Natural killer cell (primary cell): ENCODE results near the gene MED16. TPM values are rescaled to one million over a fixed set of nuclear protein-coding genes. Genes with fewer than 3 reads are reported as not detected.
A peak's percentile ranks its signal among the peaks of the same experiment; 100 is the strongest.

ENCODE experiments used
- ATAC-seq, 3 donors: fragments of 150-1000 bp in 2 of 3; fragments of 200-7000 bp in 1 of 3; cut with Tn5 transposase; 1 replicate in 1 of 3; 2 replicates in 2 of 3; pipeline ENCODE4 v1.10.0; 2021; ENCODE audit warnings: mild to moderate bottlenecking in 2 of 3, moderate library complexity in 2 of 3
- DNase-seq, 2 donors: peaks; one replicate each; pipeline versions ENCODE4 v3.0.0 to v3.0.0-alpha.2; 2013 to 2021; ENCODE audit warnings: mixed read lengths in 1 of 2
- H3K27ac ChIP-seq: one replicate; pipeline ENCODE4 v1.5.1; 2013; ENCODE audit warnings: mild to moderate bottlenecking, low read length
- H3K27me3 ChIP-seq: one replicate; pipeline ENCODE4 v1.6.1; 2013; ENCODE audit warnings: low read length; ENCODE audit not compliant: control insufficient read depth, insufficient read depth
- H3K36me3 ChIP-seq: one replicate; pipeline ENCODE4 v1.6.1; 2013; ENCODE audit warnings: low read length; ENCODE audit not compliant: control insufficient read depth, insufficient read depth
- H3K4me1 ChIP-seq: one replicate; pipeline ENCODE4 v1.6.1; 2013; ENCODE audit warnings: low read length; ENCODE audit not compliant: control insufficient read depth, insufficient read depth
- H3K4me3 ChIP-seq: one replicate; pipeline ENCODE4 v1.5.1; 2013; ENCODE audit warnings: low read length
- H3K9me3 ChIP-seq: one replicate; pipeline ENCODE4 v1.6.1; 2013; ENCODE audit warnings: low read length; ENCODE audit not compliant: control insufficient read depth, insufficient read depth
- H3K27ac Mint-ChIP-seq, 2 donors: one replicate each; pipeline ENCODE4 v1.8.0; 2022; ENCODE audit warnings: mild to moderate bottlenecking in 2 of 2, mixed read lengths in 2 of 2, moderate library complexity in 1 of 2
- H3K27me3 Mint-ChIP-seq, 2 donors: one replicate each; pipeline ENCODE4 v1.8.0; 2022; ENCODE audit warnings: low read depth in 2 of 2, mixed read lengths in 2 of 2
- H3K36me3 Mint-ChIP-seq: one replicate; pipeline ENCODE4 v1.8.0; 2022; ENCODE audit warnings: mixed read lengths
- H3K4me1 Mint-ChIP-seq, 2 donors: one replicate each; pipeline ENCODE4 v1.8.0; 2022; ENCODE audit warnings: mixed read lengths in 2 of 2
- H3K4me3 Mint-ChIP-seq: one replicate; pipeline ENCODE4 v1.8.0; 2022; ENCODE audit warnings: mild to moderate bottlenecking, moderate library complexity, mixed read lengths
- H3K9me3 Mint-ChIP-seq, 2 donors: one replicate each; pipeline ENCODE4 v1.8.0; 2022; ENCODE audit warnings: mixed read lengths in 2 of 2
- WGBS: methylation state at CpG from one replicate; pipeline ENCODE4 v1.1.7; 2013; ENCODE audit warnings: missing lambda C conversion rate; ENCODE audit not compliant: insufficient coverage; 5-methylcytosine and 5-hydroxymethylcytosine counted together
- intact Hi-C: fragments of 100-400 bp; cut with micrococcal nuclease; formaldehyde crosslinking; loops from one replicate; pipeline ENCODE4 v1.14.2; 2022
- total RNA-seq, 4 donors: library from RNA; stranded (reverse); fragments of 120-200 nt in 1 of 4; gene quantifications; one replicate each; pipeline versions ENCODE4 v1.2.3 to v1.2.4, GENCODE V29; 2013 to 2022
- TF ChIP-seq, protein P1 (sequence below): fragments of 200-600 bp; IDR thresholded peaks from one replicate; pipeline ENCODE4 v1.8.0; 2022; ENCODE audit warnings: antibody characterized with exemption

MED16 gene
- total RNA-seq, 3 donors from 2014 or later (not counting 1 experiment from before 2014, with no cell fraction given): 44.2 to 50.1 (median 44.7) TPM

DNA sequence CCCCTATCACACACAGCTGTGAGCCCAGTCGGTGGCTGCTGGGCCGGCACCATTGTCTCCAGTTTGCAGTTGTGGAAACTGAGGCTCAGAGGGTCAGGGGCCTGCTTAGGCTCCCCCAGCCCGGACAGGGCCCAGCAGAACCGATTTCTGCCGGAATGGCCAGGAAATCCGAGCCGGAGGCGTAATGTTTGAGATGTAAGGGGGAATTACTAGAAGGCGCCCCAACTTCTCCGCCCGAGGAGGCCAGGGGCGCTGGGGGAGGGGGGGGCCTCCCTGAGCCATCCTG lies 25.1 kb upstream of the MED16 start:
- no peak overlapping the region for H3K4me3 ChIP-seq
- peaks cover 10 to 14% of the 10 kb centered on the region in 2 donors for H3K4me1 Mint-ChIP-seq
- H3K4me3 Mint-ChIP-seq: peak overlapping the region; percentile 76
- H3K9me3 ChIP-seq: no peaks in the 10 kb centered on the region
- intact Hi-C loops: no loop called here
- H3K27ac Mint-ChIP-seq: no peak overlapping the region
- H3K36me3 ChIP-seq: no peaks in the 10 kb centered on the region
- ATAC-seq (no peak), DNase-seq (no peak)
- H3K9me3 Mint-ChIP-seq: no peaks in the 10 kb centered on the region
- H3K27me3 Mint-ChIP-seq: peaks cover 0 to 8% of the 10 kb centered on the region in 2 donors
- H3K27ac ChIP-seq: no peak overlapping the region
- peaks cover 51% of the 10 kb centered on the region for H3K4me1 ChIP-seq
- H3K27me3 ChIP-seq: peaks cover 21% of the 10 kb centered on the region
- H3K36me3 Mint-ChIP-seq: no peaks in the 10 kb centered on the region
- TF ChIP-seq, protein P1, sequence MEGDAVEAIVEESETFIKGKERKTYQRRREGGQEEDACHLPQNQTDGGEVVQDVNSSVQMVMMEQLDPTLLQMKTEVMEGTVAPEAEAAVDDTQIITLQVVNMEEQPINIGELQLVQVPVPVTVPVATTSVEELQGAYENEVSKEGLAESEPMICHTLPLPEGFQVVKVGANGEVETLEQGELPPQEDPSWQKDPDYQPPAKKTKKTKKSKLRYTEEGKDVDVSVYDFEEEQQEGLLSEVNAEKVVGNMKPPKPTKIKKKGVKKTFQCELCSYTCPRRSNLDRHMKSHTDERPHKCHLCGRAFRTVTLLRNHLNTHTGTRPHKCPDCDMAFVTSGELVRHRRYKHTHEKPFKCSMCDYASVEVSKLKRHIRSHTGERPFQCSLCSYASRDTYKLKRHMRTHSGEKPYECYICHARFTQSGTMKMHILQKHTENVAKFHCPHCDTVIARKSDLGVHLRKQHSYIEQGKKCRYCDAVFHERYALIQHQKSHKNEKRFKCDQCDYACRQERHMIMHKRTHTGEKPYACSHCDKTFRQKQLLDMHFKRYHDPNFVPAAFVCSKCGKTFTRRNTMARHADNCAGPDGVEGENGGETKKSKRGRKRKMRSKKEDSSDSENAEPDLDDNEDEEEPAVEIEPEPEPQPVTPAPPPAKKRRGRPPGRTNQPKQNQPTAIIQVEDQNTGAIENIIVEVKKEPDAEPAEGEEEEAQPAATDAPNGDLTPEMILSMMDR: no peak
- WGBS: 3% methylated on average over 12 of the region's 12 CpGs

DNA sequence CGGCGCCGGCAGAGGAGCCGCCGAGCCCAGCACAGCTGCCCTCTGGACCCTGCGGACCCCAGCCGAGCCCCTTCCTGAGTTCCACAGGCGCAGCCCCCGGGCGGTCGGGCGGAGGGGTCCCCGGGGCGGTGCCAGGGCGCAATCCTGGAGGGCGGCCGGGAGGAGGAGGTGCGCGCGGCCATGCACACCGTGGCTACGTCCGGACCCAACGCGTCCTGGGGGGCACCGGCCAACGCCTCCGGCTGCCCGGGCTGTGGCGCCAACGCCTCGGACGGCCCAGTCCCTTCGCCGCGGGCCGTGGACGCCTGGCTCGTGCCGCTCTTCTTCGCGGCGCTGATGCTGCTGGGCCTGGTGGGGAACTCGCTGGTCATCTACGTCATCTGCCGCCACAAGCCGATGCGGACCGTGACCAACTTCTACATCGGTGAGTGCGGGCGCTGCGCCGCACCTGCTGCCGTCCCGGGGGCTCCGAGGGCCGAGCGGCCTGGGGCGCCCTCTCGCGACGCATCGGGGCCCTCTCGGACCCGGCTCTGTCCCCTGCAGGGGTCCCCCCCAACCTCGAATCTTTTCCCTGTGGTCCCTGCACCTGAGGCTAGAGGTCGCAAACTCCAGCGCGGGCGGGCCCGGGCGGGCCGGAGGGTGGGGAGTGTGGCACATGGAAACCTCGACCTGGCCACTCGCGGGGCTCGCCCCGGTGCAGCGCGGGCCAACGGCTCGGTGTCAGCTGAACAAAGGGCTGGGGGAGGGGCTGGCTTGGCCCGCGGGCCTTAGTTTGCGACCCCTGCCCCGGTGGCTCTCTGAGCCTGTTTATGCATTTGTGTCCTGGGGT lies 24.6 kb upstream of the MED16 start, which contains the start of gene KISS1R:
Gene KISS1R (plus strand): TSS at position 11 of the 829 bp plus-strand sequence. CDS start 170 bp downstream, at position 181.
- TF ChIP-seq, protein P1: peak; percentile 34
- Histone ChIP-seq H3K9me3 (no peaks in the 10 kb centered on the region), H3K4me3 (no peak within 1 kb of the TSS), H3K27ac (no peak within 1 kb of the TSS), H3K36me3 (no peaks in the 10 kb centered on the region), H3K27me3 (peaks cover 21% of the 10 kb centered on the region), H3K4me1 (peaks cover 51% of the 10 kb centered on the region)
- peak within 1 kb of the TSS; percentile 76 for H3K4me3 Mint-ChIP-seq
- intact Hi-C loops: no loop called here
- no peaks in the 10 kb centered on the region for H3K36me3 Mint-ChIP-seq
- ATAC-seq: peak in 2 of 3 donors; percentile 4 to 35
- no peak within 1 kb of the TSS for H3K27ac Mint-ChIP-seq
- peak; percentile 40 to 69 for DNase-seq
- H3K4me1 Mint-ChIP-seq: peaks cover 10 to 14% of the 10 kb centered on the region in 2 donors
- peaks cover 0 to 8% of the 10 kb centered on the region in 2 donors for H3K27me3 Mint-ChIP-seq
- no peaks in the 10 kb centered on the region for H3K9me3 Mint-ChIP-seq
- 1% methylated on average over 87 of the region's 87 CpGs for WGBS

DNA sequence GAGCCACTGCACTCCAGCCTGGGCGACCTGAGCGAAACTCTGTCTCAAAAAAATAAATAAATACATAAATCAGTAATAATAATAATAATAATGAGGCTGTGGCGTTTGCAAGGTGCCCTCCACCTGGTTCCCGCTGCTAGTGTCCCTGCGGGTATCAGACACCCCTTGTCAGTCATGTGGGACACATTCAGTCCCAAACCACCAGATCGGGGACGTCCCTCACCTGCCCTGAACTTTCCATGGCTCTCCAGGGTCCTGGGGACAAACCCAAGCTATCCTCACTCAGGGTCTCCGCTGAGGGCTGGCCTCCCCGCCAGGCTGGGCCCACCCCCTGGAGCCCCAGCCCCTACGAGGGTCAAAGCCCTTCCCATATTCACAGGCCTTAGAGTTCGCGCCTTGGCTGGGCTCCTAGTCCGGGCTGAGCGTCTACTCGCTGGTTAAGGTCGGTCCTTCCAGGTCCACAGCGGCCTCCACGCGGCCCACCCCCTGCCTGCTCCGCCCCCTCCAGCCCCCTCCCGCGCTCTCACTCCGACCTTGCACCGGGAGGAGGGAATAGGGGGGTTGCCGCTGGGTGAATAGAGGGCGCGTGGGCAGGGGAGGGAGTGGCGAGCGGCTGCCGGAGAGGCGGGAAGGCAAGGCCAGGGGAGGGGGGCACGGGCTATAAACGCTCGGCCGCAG lies 23.8 kb upstream of the MED16 start:
- H3K36me3 Mint-ChIP-seq: no peaks in the 10 kb centered on the region
- DNase-seq (no peak), ATAC-seq (no peak)
- H3K4me3 Mint-ChIP-seq: no peak overlapping the region
- no peak overlapping the region for H3K27ac Mint-ChIP-seq
- peaks cover 21% of the 10 kb centered on the region for H3K27me3 ChIP-seq
- peaks cover 7 to 11% of the 10 kb centered on the region in 2 donors for H3K4me1 Mint-ChIP-seq
- peaks cover 0 to 8% of the 10 kb centered on the region in 2 donors for H3K27me3 Mint-ChIP-seq
- WGBS: 15% methylated on average over 33 of the region's 35 CpGs
- no peaks in the 10 kb centered on the region for H3K9me3 ChIP-seq
- TF ChIP-seq, protein P1: no peak
- intact Hi-C loops: no loop called here
- peaks cover 50% of the 10 kb centered on the region for H3K4me1 ChIP-seq
- no peak overlapping the region for H3K27ac ChIP-seq
- H3K9me3 Mint-ChIP-seq: no peaks in the 10 kb centered on the region
- H3K36me3 ChIP-seq: no peaks in the 10 kb centered on the region
- H3K4me3 ChIP-seq: no peak overlapping the region
